GM12878 (cell line): ENCODE results near the gene XRN2.

ENCODE experiments used
- EP300 ChIP-seq, 2 experiments: fragments of 150-350 bp in 1 of 2; IDR thresholded peaks; 2 replicates each; pipeline ENCODE4 v1.6.1; 2011 to 2012; ENCODE audit warnings: low read depth in 2 of 2, low read length in 2 of 2, borderline replicate concordance in 1 of 2, improper control_type of control experiment in 1 of 2, inconsistent platforms in 1 of 2; ENCODE audit not compliant: control insufficient read depth in 1 of 2
- RAD21 ChIP-seq: IDR thresholded peaks from 2 replicates; pipeline ENCODE4 v1.6.1; 2011; ENCODE audit warnings: mild to moderate bottlenecking, low read depth, low read length, moderate library complexity; ENCODE audit not compliant: insufficient read depth
- SMC3 ChIP-seq: IDR thresholded peaks from 2 replicates; pipeline ENCODE4 v1.6.1; 2011; ENCODE audit warnings: low read length, improper control_type of control experiment, borderline replicate concordance
- YY1 ChIP-seq: IDR thresholded peaks from 2 replicates; pipeline ENCODE4 v1.6.1; 2011; ENCODE audit warnings: low read depth, mild to moderate bottlenecking, low read length

DNA sequence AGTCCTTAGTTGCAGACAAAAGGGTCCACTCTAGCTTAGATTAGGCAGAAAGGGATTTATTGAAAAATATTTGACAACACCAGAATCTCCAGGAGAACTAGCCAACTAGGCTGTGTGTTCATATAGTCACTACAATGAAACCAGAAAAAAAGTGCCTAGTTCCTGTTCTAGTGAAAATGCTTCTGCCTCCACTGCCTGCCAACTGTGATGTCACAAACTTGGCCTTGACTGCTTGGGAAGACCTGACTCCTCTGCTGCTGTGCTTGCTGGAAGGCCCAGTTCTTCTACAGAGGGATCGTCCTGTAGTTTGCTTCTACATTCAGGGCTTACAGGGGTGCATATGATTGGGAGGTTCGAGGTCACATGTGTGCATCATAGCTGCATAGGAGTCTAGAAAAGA lies 40.3 kb upstream of the XRN2 start:
- TF ChIP-seq EP300 (IDR thresholded peaks at IDR 0.05; ENCODE audit: borderline replicate concordance in 1 of 2, control insufficient read depth in 1 of 2, low read depth in 2 of 2, low read length in 2 of 2) (no peak), SMC3 (no peak), RAD21 (no peak), YY1 (no peak)
